Spleen (tissue), 11 donors: ENCODE measurements around the gene RIMBP3C. TPM values are rescaled to one million over a fixed set of nuclear protein-coding genes. Genes with fewer than 3 reads are reported as not detected.
"Not testable (repeated sequence)": the region's sequence is repeated elsewhere in the genome, so short reads cannot be mapped to it uniquely, and the experiment has no call there.

ENCODE experiments used
- DNase-seq: peaks from one replicate; pipeline ENCODE4 v3.0.0-alpha.2; 2020
- H3K27ac ChIP-seq, 8 donors: fragments of 200-600 bp; sonication (generic) in 7 of 8; 1 replicate in 4 of 8; 2 replicates in 4 of 8; pipeline versions ENCODE4 v1.5.0 to v1.8.0; 2016 to 2021; ENCODE audit warnings: inconsistent platforms in 4 of 8, mild to moderate bottlenecking in 4 of 8, moderate library complexity in 1 of 8
- H3K27me3 ChIP-seq, 7 donors: fragments of 200-600 bp; sonication (generic) in 6 of 7; replicated peaks in 1 of 7; 1 replicate in 4 of 7; 2 replicates in 3 of 7; pipeline versions ENCODE4 v1.5.0 to v1.8.0; 2016 to 2021; ENCODE audit warnings: inconsistent platforms in 3 of 7, mild to moderate bottlenecking in 1 of 7
- H3K36me3 ChIP-seq, 6 donors: fragments of 200-600 bp; sonication (generic) in 5 of 6; 1 replicate in 4 of 6; 2 replicates in 2 of 6; pipeline versions ENCODE4 v1.5.0 to v1.8.0; 2016 to 2021; ENCODE audit warnings: inconsistent platforms in 2 of 6
- H3K4me1 ChIP-seq, 6 donors: fragments of 200-600 bp; sonication (generic) in 5 of 6; 1 replicate in 3 of 6; 2 replicates in 3 of 6; pipeline versions ENCODE4 v1.5.0 to v1.8.0; 2016 to 2021; ENCODE audit warnings: inconsistent platforms in 3 of 6
- H3K4me3 ChIP-seq, 8 donors: fragments of 200-600 bp; sonication (generic) in 7 of 8; 1 replicate in 4 of 8; 2 replicates in 4 of 8; pipeline versions ENCODE4 v1.5.0 to v1.8.0; 2016 to 2021; ENCODE audit warnings: inconsistent platforms in 4 of 8, mild to moderate bottlenecking in 4 of 8, moderate library complexity in 2 of 8
- H3K9me3 ChIP-seq, 8 donors: fragments of 200-600 bp; sonication (generic) in 7 of 8; 1 replicate in 4 of 8; 2 replicates in 4 of 8; pipeline versions ENCODE4 v1.5.0 to v1.8.0; 2016 to 2021; ENCODE audit warnings: inconsistent platforms in 4 of 8
- CTCF ChIP-seq, 11 experiments: fragments of 200-600 bp in 7 of 11; fragments of 450-650 bp in 4 of 11; sonication (generic) in 4 of 11; IDR thresholded peaks in 8 of 11; conservative IDR thresholded peaks in 3 of 11; 1 replicate in 7 of 11; 2 replicates in 4 of 11; pipeline versions ENCODE4 v1.4.0 to v1.8.0; 2016 to 2021; ENCODE audit warnings: antibody characterized with exemption in 11 of 11, inconsistent platforms in 4 of 11, mild to moderate bottlenecking in 1 of 11
- POLR2A ChIP-seq, 3 donors: fragments of 450-650 bp; IDR thresholded peaks; one replicate each; pipeline ENCODE4 v1.5.1; 2017; ENCODE audit warnings: antibody characterized with exemption in 3 of 3, mild to moderate bottlenecking in 1 of 3
- POLR2AphosphoS5 ChIP-seq, 3 donors: sonication (generic); formaldehyde crosslinking; IDR thresholded peaks; one replicate each; pipeline ENCODE4 v1.5.1; 2017; ENCODE audit warnings: antibody characterized with exemption in 3 of 3
- WGBS, 5 donors: extraction: QIAGEN DNeasy Blood & Tissue Kit in 3 of 5; methylation state at CpG; one replicate each; pipeline versions ENCODE4 v1.1.5 to v1.1.7; 2013 to 2018; 5-methylcytosine and 5-hydroxymethylcytosine counted together
- intact Hi-C: fragments of 100-400 bp; cut with DNase I; formaldehyde crosslinking; loops from one replicate; pipeline ENCODE4 v1.15.0; 2023; ENCODE audit warnings: low total_unique reads
- polyA plus RNA-seq, 3 donors: library from polyadenylated mRNA; stranded (reverse); fragments of 200-250 nt; gene quantifications; one replicate each; pipeline ENCODE4 v1.2.1, GENCODE V29; 2013
- total RNA-seq, 7 donors: library from RNA; depleted of rRNA in 3 of 7; stranded (reverse); fragments of >200 nt in 3 of 7; fragmentation: NEBNext Ultra II Directional in 4 of 7; extraction: Animal tissue kit (Norgen Biotek cat#: 25700) in 4 of 7; gene quantifications; one replicate each; pipeline versions ENCODE4 v1.1.0 to v1.2.1, GENCODE V29; 2016 to 2021
- donor health status: healthy with polysubstance abuse.
- donor health status: DM: no; HTN: no; CAD: no; lungs with moderate emphysema.
- donor health status: DM: no; HTN: no; CAD: no.
- donor health status: Bipolar disorder and iron deficiency.
- donor health status: healthy.
- donor health status: DM: no; HTN: no; CAD: no.
- donor health status: DM: yes; HTN: yes; CAD: no.

The RIMBP3C gene
- total and polyA plus RNA-seq, 10 donors = 0.03 to 2.0 (median 0.50) TPM; not detected in 2

- 72 to 81% (median 79%) methylated on average over 9 to 10 of the region's 10 CpGs for WGBS, 5 donors
- peaks cover 14 to 98% (median 80%) of the 10 kb centered on the region in 6 donors for H3K4me1 ChIP-seq
- no peaks in the 10 kb centered on the region for H3K27me3 ChIP-seq
- intact Hi-C loops = no loop called here
- H3K4me3 ChIP-seq = no peak overlapping the region
- TF ChIP-seq POLR2A (IDR thresholded peaks at IDR 0.05) (no peak), CTCF (IDR thresholded peaks at IDR 0.05 in 8 of 11, conservative IDR thresholded peaks at IDR 0.05 in 3 of 11) (no peak), POLR2AphosphoS5 (IDR thresholded peaks at IDR 0.05) (no peak)
- H3K36me3 ChIP-seq = peaks cover 0 to 22% (median 0%) of the 10 kb centered on the region in 6 donors
- DNase-seq = no peak
- peak overlapping the region in 1 of 8 donors; percentile 24 for H3K27ac ChIP-seq
- no peaks in the 10 kb centered on the region for H3K9me3 ChIP-seq
Observed at GRCh38 chr22:21582801-21583740, 31.8 kb upstream of the RIMBP3C start.

- not testable (repeated sequence) for DNase-seq
- peaks cover 4 to 98% (median 83%) of the 10 kb centered on the region in 6 donors for H3K4me1 ChIP-seq
Observed at GRCh38 chr22:21581009-21581713, 29.9 kb upstream of the RIMBP3C start.

GRCh38 chr22:21580623-21581007 lies 29.4 kb upstream of the RIMBP3C start:
- DNase-seq, H3K9me3 ChIP-seq, H3K27ac ChIP-seq, intact Hi-C loops, H3K27me3 ChIP-seq, H3K4me3 ChIP-seq: not testable (repeated sequence)
- 89 to 95% (median 91%) methylated on average over 9 of the region's 9 CpGs for WGBS, 5 donors
- Histone ChIP-seq H3K36me3 (peaks cover 0 to 22% (median 0%) of the 10 kb centered on the region in 6 donors), H3K4me1 (peaks cover 6 to 98% (median 86%) of the 10 kb centered on the region in 6 donors)

More at GRCh38 chr22:21581009-21581713, 29.9 kb upstream of the RIMBP3C start:
- H3K4me3 ChIP-seq, H3K27ac ChIP-seq, intact Hi-C loops, H3K9me3 ChIP-seq, H3K27me3 ChIP-seq: not testable (repeated sequence)
- WGBS, 5 donors = 86 to 94% (median 93%) methylated on average over 10 of the region's 10 CpGs
- peaks cover 0 to 28% (median 0%) of the 10 kb centered on the region in 6 donors for H3K36me3 ChIP-seq

- Histone ChIP-seq H3K36me3 (peaks cover 0 to 19% (median 0%) of the 10 kb centered on the region in 6 donors), H3K27me3 (no peaks in the 10 kb centered on the region), H3K4me3 (no peak overlapping the region), H3K27ac (peak overlapping the region in 1 of 8 donors; percentile 36), H3K9me3 (no peaks in the 10 kb centered on the region), H3K4me1 (peaks cover 9 to 98% (median 91%) of the 10 kb centered on the region in 6 donors)
- intact Hi-C loops = no loop called here
- no peak for DNase-seq
- 68 to 89% (median 75%) methylated on average over 6 of the region's 6 CpGs for WGBS, 5 donors
- TF ChIP-seq POLR2A (IDR thresholded peaks at IDR 0.05) = no peak
- no peak for TF ChIP-seq CTCF (IDR thresholded peaks at IDR 0.05 in 8 of 11, conservative IDR thresholded peaks at IDR 0.05 in 3 of 11)
- no peak for TF ChIP-seq POLR2AphosphoS5 (IDR thresholded peaks at IDR 0.05)
Observed at GRCh38 chr22:21579474-21579851, 28.2 kb upstream of the RIMBP3C start.
